Measurements from ENCODE around the gene MEGF11. TPM values are rescaled to one million over a fixed set of nuclear protein-coding genes. Genes with fewer than 3 reads are reported as not detected.

Gene MEGF11
- total RNA-seq, 1 donor from 2014 or later = not detected

DNA sequence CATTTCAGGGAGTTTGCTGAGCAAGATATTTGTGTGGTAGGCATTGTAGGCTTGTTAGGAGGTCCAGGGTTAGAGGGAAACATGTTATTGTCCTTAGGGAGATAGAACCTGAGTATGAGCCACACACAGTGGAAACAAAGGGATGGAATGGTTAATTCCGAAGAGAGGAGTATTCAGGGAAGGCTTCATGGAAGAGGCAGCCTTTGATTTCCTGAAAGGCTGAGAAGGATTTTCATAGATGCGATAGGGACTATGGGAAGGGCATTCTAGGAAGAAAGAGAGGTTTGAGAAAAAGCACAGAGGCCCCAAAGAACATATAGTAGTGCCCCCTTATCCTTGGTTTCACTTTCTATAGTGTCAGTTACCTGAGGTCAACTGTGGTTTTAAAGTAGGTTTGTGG, 302.5 kb downstream of the MEGF11 start:
- DNase-seq (ENCODE audit: low spot score) = no peak
- intact Hi-C loops (cut with DNase I) = no loop called here

DNA sequence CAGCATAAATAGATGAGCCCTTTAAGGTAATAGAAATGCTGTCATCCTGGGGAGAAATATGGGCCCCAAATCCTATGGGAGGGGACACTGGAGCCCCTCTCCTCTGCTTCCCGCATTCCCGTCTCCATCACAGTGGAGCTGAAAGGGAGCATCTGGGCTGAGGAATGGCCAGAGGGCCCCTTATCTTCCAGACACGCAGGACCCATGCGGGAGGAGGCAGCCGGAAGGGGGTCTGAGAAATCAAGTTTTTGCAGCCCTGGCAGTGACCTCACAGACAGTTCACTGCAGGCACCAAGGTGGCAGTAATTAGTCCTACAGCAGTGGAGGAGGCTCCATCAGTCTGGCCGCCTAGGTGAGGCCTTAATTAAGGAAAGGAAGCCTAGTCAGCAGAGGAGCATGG, 304.1 kb downstream of the MEGF11 start:
- intact Hi-C loops (cut with DNase I) = no loop called here
- no peak for DNase-seq (ENCODE audit: low spot score)

DNA sequence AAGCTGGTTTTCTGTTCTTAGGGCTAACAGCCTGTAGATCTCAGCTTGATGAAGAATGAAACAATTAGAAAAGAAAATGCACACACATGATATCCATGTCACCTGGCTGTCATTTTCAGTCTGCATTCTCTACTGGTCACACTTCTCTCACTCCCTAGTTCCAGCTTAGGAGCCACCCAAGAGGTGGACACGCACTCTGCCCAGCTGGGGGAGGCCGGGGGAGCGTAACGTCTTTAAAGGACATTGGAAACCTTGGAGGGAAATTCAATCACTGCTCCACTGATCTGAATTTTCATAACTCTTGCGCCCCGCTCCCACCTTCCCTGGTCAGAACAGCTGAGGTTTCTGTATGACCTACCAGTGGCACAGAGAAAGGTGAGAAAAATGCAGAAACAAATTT, 304.5 kb downstream of the MEGF11 start:
- intact Hi-C loops (cut with DNase I) = no loop called here

DNA sequence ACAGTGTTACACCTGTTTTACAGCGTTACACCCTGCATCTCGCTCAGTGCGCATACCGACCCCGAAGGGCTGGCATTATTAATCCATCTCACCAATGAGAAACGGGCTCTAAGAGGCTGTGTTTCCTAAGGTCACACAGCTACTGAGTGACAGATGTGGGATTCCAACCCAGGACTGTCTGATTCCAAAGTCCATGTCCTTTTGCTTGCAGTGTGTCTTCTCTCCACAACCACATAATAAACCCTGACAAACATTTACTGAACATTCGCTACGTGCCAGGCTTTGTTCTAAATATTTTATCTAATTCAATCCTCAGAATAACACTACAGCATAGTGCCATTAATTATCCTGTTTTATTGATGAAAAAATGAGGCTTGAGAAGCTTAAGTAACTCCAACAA, 305.2 kb downstream of the MEGF11 start:
- intact Hi-C loops (cut with DNase I) = no loop called here
- DNase-seq (ENCODE audit: low spot score) = no peak

More for the DNA sequence above, 304.5 kb downstream of the MEGF11 start:
- no peak for DNase-seq (ENCODE audit: low spot score)

DNA sequence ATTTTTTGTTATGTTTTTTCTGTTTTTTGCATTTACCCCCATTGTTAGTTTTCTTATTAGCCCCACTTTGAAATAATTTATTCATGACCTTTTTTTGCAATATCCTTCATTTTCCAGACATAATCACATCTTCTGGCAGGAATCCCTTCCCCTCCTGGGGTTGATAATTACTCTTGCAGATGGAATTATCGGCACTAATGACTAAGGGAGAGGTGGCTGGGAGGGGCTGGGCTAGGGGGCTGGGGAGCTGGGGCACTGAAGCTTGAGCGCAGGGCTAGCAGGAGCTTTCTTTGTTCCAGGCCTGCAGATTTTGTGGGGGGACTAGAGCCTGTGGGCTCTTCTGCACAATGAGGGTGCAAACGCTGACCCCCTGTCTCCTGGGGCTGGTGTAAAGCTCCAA, 306.5 kb downstream of the MEGF11 start:
- intact Hi-C loops (cut with DNase I) = no loop called here
- no peak for DNase-seq (ENCODE audit: low spot score)

DNA sequence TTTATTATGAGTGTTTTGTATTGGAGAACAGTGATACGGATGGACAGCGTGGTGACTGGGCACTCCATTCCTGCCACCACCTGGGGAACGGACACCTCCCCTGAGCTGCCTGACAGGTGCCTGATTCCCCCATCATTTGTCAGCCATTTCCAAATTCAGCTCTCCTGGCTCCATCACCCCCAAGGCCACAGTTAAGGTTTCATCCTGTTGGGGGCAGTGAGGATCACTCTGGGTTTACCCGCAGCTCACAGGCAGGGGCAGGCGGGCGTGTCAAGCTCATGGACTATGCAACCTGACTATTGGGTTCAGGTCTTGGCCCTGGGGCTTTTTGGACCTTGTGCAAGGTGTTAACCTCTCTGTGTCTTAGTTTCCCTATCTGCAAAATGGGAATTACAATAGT, 307.9 kb downstream of the MEGF11 start:
- intact Hi-C loops (cut with DNase I) = no loop called here
- no peak for DNase-seq (ENCODE audit: low spot score)

DNA sequence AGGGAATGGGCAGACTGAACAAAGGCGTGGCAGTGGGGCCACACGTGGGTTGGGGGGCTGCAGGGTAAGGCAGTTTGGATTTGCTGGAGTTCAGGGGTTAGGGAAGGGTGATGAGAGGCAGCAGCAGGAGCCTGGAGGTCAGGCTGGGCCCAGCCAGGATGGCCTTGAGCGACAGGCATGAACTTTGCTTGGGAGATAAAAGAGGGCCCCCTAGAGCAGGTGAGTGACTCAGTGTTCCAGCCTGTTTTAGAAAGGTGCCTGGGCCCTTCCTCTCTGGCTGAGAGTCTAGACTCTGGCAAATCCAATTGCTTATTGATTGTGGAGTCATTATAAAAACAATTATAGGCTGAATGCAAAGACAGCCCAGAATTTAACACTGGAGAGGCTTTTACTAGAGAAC, 309.1 kb downstream of the MEGF11 start:
- intact Hi-C loops (cut with DNase I) = loop anchor here (5.0 kb wide), 1 partner anchor 143 kb away; no protein-coding TSS in a partner anchor

DNA sequence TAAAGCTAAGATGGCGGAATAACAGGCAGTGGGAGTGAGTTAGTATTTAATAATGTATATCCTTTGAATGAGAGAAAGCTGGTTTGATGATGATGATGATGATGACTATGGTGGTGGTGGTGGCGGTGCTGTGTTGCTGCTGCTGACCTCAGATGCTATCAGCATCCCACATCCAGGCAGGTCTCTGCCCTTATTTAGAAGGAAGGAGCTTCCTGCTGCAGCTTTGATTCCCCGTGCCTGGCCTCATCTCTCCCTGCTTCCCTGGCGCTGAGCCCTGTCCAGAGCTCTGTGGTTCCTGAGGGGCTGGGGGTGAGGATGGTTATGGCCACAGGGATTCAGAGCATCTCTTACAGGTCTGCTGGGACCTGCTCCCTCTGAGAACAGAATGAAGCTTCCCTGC, 311.1 kb downstream of the MEGF11 start:
- intact Hi-C loops (cut with DNase I) = loop anchor here (5.0 kb wide), 1 partner anchor 145 kb away; no protein-coding TSS in a partner anchor
- no peak for DNase-seq (ENCODE audit: low spot score)

More for the DNA sequence above, 309.1 kb downstream of the MEGF11 start:
- DNase-seq (ENCODE audit: low spot score) = no peak

DNA sequence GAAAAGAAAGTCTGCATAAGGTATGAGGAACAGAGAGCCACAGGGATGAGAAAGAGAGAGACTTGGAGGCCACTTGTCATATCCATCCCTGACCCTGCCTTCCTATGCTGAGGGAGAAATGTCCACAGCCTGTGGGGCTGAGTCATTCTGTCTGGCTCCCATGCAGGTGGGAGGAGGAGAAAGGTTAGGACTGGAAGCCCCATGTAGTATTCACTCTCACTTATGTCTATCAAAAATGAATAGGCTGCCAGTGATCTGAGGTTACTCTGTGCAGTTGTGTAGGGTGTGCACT, 313.0 kb downstream of the MEGF11 start:
- intact Hi-C loops (cut with DNase I) = loop anchor here (5.0 kb wide), 1 partner anchor 147 kb away; no protein-coding TSS in a partner anchor
- no peak for DNase-seq (ENCODE audit: low spot score)

DNA sequence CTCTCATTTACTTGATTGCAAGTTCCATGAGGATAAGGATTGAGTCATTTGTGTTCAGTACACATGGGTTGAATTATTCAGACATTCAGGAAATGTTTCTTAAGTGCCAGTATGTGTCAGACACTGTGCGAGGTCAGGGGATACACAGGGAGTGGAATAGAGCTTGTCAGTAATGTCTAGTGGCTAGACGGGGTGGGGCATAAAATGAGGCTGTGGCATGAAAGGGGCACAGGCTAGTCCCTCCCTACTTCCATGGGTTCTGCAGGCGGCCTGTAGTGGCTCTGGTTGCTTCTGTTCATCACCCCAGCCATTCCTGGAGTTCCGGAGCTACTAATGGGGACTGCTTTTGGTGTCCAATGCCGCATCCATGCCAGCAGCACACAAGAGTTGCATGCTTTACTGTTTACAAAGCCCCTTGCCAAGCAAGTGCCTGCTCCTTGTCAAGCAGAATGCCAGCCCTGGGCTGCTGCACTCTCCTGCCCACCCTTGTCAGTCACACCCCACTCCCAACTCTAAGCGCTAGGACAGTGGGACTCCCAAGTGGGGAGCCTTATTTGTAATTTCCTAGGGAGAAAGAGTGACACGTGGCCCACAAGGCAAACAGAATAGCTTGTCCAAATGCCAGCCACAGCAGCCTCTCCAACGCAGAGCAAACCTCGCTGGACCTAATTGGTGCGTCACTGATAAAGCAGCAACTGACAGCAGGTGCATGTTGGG, 313.5 kb downstream of the MEGF11 start:
- DNase-seq (ENCODE audit: low spot score) = peak; percentile 85

DNA sequence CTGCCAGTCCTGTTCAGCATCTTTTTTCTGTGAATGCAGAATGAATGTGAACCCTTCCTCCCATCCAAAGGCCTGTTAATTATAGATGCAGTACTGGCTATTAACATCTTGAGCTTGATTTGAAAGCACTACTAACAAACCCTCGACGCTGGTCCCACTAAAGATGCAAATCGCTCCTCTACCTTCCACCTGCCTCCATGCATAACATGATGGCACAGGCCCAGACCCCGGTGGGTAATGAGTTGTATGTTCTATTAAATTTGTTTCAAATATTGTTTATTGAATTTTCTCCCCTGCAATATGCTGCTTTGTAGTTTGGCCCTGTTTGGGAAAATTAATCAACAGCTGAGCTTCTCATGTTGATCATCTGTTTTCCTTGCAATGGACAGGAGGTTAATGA, 314.9 kb downstream of the MEGF11 start:
- intact Hi-C loops (cut with DNase I) = no loop called here
- DNase-seq (ENCODE audit: low spot score) = no peak

More for the DNA sequence above, 313.5 kb downstream of the MEGF11 start:
- intact Hi-C loops (cut with DNase I) = loop anchor here (5.0 kb wide), 1 partner anchor 147 kb away; no protein-coding TSS in a partner anchor

DNA sequence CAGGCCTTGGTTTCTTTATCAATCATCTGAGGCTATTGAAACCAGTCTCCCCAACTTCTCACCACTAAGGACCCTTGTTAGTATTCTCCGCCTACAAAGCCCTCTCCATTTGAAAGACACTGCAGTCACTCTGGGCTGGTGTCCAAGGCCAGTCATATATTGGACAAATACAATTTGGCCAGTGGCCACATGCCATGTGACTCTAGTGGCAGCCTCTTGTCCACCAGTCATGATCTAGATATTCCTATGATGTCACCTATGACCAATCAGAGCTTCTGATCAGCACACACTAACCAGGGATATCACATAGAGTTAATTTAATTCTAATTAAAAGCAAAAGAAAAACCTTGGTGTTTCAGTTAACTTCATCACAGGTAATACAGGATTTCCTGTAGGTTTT, 316.1 kb downstream of the MEGF11 start:
- DNase-seq (ENCODE audit: low spot score) = no peak
- intact Hi-C loops (cut with DNase I) = no loop called here

DNA sequence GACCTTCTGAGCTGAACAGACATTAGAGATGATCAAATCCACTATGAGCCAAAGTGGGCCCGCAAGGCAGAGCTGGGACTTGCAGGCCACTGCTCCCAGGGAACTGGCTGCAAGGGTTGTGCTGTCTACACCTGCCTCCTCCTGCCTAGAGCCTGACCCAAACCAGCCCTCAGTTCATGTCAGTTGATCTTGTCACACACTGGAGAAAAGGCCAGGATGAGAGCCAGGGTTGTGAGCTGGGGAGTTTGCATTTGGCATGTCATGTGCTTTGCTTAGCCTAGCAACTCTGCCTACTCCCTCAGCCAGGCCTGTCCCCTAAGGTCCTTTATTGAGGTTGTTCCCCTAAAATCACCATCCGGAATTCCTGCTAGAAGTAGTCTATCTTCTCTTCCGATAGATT, 316.5 kb downstream of the MEGF11 start:
- intact Hi-C loops (cut with DNase I) = no loop called here
- no peak for DNase-seq (ENCODE audit: low spot score)

DNA sequence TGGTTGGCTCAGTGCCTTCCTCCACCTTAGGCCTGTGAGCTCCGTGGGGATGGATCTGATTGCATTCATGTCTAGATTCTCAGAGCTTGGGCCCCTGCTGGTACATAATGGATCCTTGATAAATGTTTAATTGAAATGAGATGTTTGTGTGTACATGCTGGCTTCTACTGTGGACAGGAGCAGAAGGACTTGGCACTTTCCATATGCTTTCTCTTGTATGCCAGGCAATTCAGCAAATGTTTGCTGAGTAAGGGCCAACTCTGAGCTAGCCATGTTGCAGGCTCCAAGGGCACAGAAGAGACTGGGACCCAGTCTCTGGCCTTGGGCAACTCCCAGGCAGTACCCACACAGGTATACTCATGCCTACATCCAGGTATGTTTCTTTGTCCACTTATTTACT, 317.3 kb downstream of the MEGF11 start:
- no peak for DNase-seq (ENCODE audit: low spot score)
- intact Hi-C loops (cut with DNase I) = no loop called here

DNA sequence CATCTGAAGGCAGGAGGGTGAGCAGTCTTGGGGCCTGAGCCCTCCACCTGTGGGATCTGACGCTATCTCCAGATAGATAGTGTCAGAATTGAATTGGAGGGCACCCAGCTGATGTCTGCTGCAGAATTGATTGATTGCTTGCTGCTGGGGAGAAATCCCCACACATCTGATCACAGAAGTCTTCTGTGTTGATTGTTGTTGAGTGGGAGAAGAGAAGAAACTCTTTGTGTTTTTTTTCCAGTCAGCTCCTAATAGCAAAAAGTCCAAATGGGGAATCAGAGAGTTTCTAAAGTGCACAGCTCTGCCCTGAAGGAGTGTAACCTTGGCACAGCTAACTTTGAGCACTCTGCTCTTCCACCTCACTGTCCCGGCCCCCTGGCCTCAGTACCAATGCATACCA, 318.2 kb downstream of the MEGF11 start:
- intact Hi-C loops (cut with DNase I) = no loop called here
- no peak for DNase-seq (ENCODE audit: low spot score)

DNA sequence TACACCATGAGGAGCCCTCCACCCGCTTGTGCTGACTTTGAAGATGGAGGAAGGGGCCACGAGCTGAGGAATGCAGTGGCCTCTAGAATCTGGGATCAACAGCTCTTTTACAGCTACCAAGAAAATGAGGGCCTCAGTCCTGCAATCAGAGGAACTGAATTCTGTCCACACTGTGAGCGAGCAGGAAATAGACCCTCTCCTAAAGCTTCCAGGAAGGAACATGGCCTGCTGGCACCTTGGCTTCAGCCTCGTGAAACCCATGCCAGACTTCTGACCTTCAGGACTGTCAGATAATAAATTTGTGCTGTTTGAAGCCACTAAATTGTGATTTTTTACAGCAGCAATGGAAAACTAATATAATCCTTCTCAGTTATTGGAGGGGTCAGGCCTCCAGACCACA, 322.3 kb downstream of the MEGF11 start:
- intact Hi-C loops (cut with DNase I) = no loop called here
- DNase-seq (ENCODE audit: low spot score) = no peak

DNA sequence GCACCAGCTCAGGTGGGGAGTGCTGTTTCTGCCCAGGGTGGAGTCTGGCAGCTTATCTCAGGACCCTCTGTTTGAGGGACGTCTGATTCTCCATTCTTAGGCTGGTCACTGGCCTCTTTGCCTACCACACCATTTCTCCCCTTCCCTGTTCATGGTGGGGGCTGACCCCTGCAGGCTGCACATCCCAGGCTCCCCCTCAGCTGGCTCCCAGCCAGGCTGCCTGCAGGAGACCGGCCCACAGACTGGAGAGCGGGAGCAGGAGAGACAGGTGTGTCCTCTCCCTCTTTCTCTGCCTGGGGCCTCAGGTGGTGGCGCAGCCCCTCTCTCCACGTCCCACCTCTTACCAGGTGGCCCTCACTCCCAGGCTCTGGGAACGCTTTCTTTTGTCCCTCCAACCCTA, 323.4 kb downstream of the MEGF11 start:
- no peak for DNase-seq (ENCODE audit: low spot score)
- intact Hi-C loops (cut with DNase I) = no loop called here

DNA sequence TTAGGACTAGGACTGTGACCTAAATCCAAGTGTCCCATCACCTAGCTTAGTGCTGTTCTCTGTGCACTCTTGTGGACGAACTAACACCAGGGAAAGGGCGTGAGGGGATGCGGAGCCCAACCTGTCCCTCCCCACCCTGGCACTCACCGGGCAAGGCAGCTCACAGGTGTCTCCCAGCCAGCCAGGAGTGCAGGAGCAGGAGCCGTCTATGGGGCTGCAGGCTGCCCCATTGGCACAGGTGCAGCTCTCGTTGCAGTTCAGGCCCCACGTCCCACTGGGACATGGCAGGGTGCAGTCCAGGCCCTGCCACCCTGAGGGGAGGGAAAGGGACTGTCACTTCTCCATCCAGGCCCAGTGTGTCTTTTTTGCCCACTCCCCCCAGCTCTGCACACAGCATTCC, 324.0 kb downstream of the MEGF11 start:
- intact Hi-C loops (cut with DNase I) = no loop called here
- no peak for DNase-seq (ENCODE audit: low spot score)

DNA sequence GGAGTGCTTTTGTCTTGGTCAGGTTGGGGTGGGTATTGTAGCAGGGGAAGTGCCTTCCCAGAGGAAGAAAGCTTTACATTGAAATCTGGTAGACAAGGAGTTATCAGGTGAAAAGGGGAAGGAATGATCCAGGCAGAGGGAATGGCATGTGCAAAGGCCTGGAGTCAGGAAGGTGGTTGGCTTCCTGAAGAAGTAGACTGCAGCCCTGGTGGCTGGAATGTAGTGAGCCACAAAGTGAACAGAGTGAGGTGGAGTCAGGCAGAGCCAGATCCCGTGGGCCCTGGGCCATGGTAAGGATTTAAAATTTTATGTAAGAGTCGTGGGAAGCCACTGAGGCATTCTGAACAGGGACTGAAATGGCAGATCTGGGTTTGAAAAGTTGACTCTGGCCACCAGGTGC, 326.0 kb downstream of the MEGF11 start:
- no peak for DNase-seq (ENCODE audit: low spot score)
- intact Hi-C loops (cut with DNase I) = no loop called here

DNA sequence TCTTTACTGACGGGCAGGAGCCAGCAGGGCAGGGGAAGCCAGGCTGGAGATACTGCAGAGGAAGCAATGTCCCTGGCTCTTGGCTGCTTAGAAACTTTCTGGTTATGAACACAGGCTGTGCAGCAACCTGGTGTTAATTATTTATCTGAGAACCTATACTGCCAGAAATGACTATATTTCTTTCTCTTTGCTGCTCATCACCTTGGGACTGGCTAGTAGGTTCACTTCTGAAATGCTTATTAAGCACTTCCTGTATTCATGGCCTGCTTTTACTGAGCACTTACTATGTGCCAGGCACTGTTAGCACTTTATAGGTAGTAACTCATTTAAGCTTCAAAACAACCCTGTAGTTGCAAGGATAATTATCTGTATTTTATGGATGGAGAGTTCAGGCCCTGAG, 326.7 kb downstream of the MEGF11 start:
- intact Hi-C loops (cut with DNase I) = no loop called here
- DNase-seq (ENCODE audit: low spot score) = no peak

DNA sequence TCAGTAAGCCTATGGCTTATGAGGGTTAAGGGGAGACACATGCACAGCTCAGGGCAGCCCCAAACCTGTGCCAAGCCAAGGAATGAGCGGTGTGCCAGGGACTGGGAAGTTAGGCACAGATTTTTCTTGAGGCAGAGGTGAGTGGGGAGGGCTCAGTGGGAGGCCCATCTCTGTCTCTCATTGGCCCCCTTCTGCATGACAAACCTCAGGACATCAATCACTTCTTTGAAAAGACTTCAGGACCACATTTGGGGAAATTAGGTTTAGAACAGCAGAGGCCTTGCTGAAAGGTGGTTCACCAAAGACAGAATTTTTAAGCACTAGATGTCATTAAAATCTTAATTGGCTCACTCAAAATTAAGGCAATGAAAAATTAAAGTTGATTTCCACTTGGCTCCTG, 327.1 kb downstream of the MEGF11 start:
- intact Hi-C loops (cut with DNase I) = no loop called here
- DNase-seq (ENCODE audit: low spot score) = no peak

DNA sequence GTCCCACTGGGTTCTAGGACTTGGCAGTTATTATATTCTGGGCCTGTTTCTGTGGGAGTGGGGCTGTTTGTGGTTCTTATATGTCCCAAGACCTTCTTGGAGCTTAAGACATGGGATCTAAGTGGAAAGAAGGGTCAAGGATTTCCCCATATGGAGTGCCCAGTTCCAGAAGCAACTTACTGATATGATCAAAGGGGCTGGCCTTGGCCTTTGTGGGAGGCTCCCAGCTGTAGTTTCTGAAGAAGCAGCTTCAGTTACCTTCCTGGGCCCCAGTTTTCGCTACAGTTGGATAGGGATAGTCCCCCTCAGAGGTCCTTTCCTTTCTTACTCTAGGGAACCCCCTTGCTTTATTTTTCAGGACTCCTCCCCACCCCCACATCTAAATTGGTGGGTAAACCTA, 328.2 kb downstream of the MEGF11 start:
- DNase-seq (ENCODE audit: low spot score) = no peak
- intact Hi-C loops (cut with DNase I) = no loop called here

Measured in cardiac septum (tissue), 1 donor.